ENCODE results near the gene GPR158. TPM values are rescaled to one million over a fixed set of nuclear protein-coding genes. Genes with fewer than 3 reads are reported as not detected.

GPR158 gene
- total RNA-seq, 3 donors from 2014 or later (not counting 1 experiment from before 2014, with no cell fraction given), result not detected

DNA sequence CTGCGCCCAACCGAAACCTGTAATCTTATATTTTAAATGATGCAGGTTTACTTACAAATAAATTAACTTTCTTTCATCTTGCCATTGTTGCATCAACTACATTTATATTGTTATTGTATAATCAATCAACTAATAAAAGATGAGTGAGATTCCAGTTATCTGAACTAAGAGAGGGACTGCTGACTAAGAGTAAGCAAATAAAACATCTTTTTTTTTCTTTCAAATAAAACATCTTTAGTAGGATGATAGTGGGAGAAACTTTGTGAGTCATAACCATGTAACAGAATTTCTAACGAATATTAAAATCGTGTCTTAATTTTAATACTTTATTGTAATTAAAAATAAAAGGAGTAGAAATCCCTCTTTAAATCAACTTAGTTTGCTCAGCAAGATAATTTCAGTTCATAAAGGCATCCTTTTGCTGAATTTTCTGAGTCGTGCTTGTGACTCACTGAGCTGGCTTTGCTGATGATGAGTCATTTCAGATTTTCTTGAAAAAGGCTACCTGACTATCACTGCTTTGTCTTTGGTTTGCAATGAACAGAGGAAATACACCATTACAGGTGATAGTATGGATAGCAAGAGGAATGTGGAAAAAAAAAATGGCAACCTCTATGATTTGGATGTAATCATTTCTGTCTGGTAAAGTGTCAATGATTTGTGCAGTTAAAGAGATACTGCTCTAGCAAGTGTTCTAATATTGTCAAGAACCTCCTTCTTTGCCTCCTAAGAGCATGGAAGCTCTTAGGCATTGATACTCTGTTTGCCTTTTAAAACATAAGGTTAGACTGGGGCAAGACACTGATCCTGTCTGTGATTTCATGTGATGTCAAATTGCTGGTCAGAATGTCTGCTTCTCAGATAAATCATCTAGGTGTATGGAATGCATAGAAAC lies 119.5 kb downstream of the GPR158 start:
- intact Hi-C loops (cut with micrococcal nuclease), result no loop called here
- peaks cover 9 to 11% of the 10 kb centered on the region in 2 donors for H3K9me3 Mint-ChIP-seq
- Histone ChIP-seq H3K27ac (ENCODE audit: low read length) (no peak overlapping the region), H3K36me3 (ENCODE audit: control insufficient read depth, insufficient read depth, low read length) (no peaks in the 10 kb centered on the region), H3K27me3 (ENCODE audit: control insufficient read depth, insufficient read depth, low read length) (no peaks in the 10 kb centered on the region), H3K4me3 (ENCODE audit: low read length) (no peak overlapping the region), H3K9me3 (ENCODE audit: control insufficient read depth, insufficient read depth, low read length) (no peaks in the 10 kb centered on the region), H3K4me1 (ENCODE audit: control insufficient read depth, insufficient read depth, low read length) (no peaks in the 10 kb centered on the region)
- 89% methylated on average over 1 of the region's 5 CpGs for WGBS (ENCODE audit: insufficient coverage)
- no peak for ATAC-seq
- no peaks in the 10 kb centered on the region for H3K27me3 Mint-ChIP-seq (ENCODE audit: low read depth in 2 of 2)
- H3K27ac Mint-ChIP-seq, result no peak overlapping the region
- no peaks in the 10 kb centered on the region for H3K36me3 Mint-ChIP-seq
- no peak overlapping the region for H3K4me3 Mint-ChIP-seq
- DNase-seq, result no peak
- TF ChIP-seq, protein P1, sequence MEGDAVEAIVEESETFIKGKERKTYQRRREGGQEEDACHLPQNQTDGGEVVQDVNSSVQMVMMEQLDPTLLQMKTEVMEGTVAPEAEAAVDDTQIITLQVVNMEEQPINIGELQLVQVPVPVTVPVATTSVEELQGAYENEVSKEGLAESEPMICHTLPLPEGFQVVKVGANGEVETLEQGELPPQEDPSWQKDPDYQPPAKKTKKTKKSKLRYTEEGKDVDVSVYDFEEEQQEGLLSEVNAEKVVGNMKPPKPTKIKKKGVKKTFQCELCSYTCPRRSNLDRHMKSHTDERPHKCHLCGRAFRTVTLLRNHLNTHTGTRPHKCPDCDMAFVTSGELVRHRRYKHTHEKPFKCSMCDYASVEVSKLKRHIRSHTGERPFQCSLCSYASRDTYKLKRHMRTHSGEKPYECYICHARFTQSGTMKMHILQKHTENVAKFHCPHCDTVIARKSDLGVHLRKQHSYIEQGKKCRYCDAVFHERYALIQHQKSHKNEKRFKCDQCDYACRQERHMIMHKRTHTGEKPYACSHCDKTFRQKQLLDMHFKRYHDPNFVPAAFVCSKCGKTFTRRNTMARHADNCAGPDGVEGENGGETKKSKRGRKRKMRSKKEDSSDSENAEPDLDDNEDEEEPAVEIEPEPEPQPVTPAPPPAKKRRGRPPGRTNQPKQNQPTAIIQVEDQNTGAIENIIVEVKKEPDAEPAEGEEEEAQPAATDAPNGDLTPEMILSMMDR (IDR thresholded peaks at IDR 0.05), result no peak
- H3K4me1 Mint-ChIP-seq, result no peaks in the 10 kb centered on the region

DNA sequence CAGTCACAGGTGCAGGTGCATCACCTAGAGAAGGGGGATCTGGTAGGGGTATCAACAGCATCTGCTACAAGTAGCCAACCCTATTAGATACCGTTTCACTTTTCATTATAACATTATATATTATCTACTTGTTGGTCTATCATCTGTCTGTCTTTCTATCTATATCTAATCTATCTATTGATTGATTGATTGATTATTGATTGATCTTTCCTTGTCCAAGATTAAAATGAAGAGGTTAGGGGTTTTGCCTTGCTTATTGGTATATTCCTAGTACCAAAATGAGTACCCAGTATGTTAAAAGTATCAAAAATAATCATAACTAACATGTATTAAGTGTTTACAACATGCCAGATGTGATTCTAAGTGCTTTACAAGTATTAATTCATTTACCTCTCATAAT lies 121.5 kb downstream of the GPR158 start:
- H3K4me1 ChIP-seq (ENCODE audit: control insufficient read depth, insufficient read depth, low read length), result no peaks in the 10 kb centered on the region
- no peak overlapping the region for H3K27ac Mint-ChIP-seq
- no peak overlapping the region for H3K27ac ChIP-seq (ENCODE audit: low read length)
- no peak overlapping the region for H3K4me3 Mint-ChIP-seq
- no CpG with 5 or more reads among the region's 1 CpG for WGBS (ENCODE audit: insufficient coverage)
- peaks cover 5% of the 10 kb centered on the region for H3K9me3 ChIP-seq (ENCODE audit: control insufficient read depth, insufficient read depth, low read length)
- no peaks in the 10 kb centered on the region for H3K4me1 Mint-ChIP-seq
- H3K27me3 Mint-ChIP-seq (ENCODE audit: low read depth in 2 of 2), result no peaks in the 10 kb centered on the region
- intact Hi-C loops (cut with micrococcal nuclease), result no loop called here
- TF ChIP-seq, protein P1 (IDR thresholded peaks at IDR 0.05), result no peak
- H3K27me3 ChIP-seq (ENCODE audit: control insufficient read depth, insufficient read depth, low read length), result no peaks in the 10 kb centered on the region
- ATAC-seq, result no peak
- no peak for DNase-seq
- peaks cover 9 to 14% of the 10 kb centered on the region in 2 donors for H3K9me3 Mint-ChIP-seq
- H3K4me3 ChIP-seq (ENCODE audit: low read length), result no peak overlapping the region
- H3K36me3 ChIP-seq (ENCODE audit: control insufficient read depth, insufficient read depth, low read length), result no peaks in the 10 kb centered on the region
- H3K36me3 Mint-ChIP-seq, result no peaks in the 10 kb centered on the region

DNA sequence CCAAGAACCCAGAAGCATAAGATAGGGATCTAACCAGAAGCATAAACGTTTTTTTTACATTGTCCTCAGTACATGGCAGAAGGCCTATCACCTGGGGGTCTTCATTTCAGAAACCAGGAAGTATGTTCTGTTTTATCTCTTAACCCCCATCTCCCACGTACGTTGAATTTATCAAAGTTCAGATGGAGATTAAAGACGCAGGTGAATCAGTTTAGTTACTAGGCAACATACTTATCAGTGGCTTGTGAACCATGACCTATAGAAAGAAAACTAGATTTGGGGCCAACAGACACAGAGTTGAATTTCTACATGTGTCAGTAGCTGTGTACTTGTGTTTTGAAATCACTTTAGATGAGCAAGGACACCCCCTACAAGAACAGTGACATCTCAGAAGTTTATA lies 122.7 kb downstream of the GPR158 start:
- Histone ChIP-seq H3K9me3 (ENCODE audit: control insufficient read depth, insufficient read depth, low read length) (peaks cover 5% of the 10 kb centered on the region), H3K4me1 (ENCODE audit: control insufficient read depth, insufficient read depth, low read length) (no peaks in the 10 kb centered on the region), H3K27ac (ENCODE audit: low read length) (no peak overlapping the region), H3K36me3 (ENCODE audit: control insufficient read depth, insufficient read depth, low read length) (no peaks in the 10 kb centered on the region), H3K4me3 (ENCODE audit: low read length) (no peak overlapping the region), H3K27me3 (ENCODE audit: control insufficient read depth, insufficient read depth, low read length) (no peaks in the 10 kb centered on the region)
- Mint-ChIP-seq H3K4me1 (no peaks in the 10 kb centered on the region), H3K27ac (no peak overlapping the region), H3K27me3 (ENCODE audit: low read depth in 2 of 2) (no peaks in the 10 kb centered on the region), H3K4me3 (no peak overlapping the region), H3K9me3 (peaks cover 7 to 15% of the 10 kb centered on the region in 2 donors), H3K36me3 (no peaks in the 10 kb centered on the region)
- TF ChIP-seq, protein P1 (IDR thresholded peaks at IDR 0.05), result no peak
- DNase-seq (no peak), ATAC-seq (no peak)
- intact Hi-C loops (cut with micrococcal nuclease), result no loop called here
- 80% methylated on average over 4 of the region's 4 CpGs for WGBS (ENCODE audit: insufficient coverage)

Measured in natural killer cell (primary cell).